GM10248 (cell line): ENCODE data around the gene OR2A5.
"Not testable (repeated sequence)": the region's sequence is repeated elsewhere in the genome, so short reads cannot be mapped to it uniquely, and the experiment has no call there.

Experiments used
- CTCF ChIA-PET: fragments of 300-600 bp; sonication (Branson Sonifier 250); formaldehyde crosslinking; extraction: SDS; loops from one replicate; lab custom pipeline; 2021; ENCODE audit warnings: antibody characterized with exemption; lab: Yijun Ruan, JAX
- POLR2A ChIA-PET: fragments of 350-650 bp; sonication (Branson Sonifier 250); formaldehyde crosslinking; extraction: SDS; loops from one replicate; lab custom pipeline; 2020; ENCODE audit warnings: antibody characterized with exemption; lab: Yijun Ruan, JAX
- DNase-seq: peaks from one replicate; pipeline ENCODE4 v3.0.0; 2012; ENCODE audit errors: extremely low spot score
- CTCF ChIP-seq: IDR thresholded peaks from 2 replicates; pipeline ENCODE4 v1.5.1; 2012; ENCODE audit warnings: mild to moderate bottlenecking, low read depth; ENCODE audit errors: extremely low read depth, missing control alignments, control extremely low read depth

The OR2A5 gene

GRCh38 chr7:144050093-144050492 is 1.3 kb downstream of the OR2A5 start:
- ChIA-PET POLR2A (no interaction called here), CTCF (no interaction called here)
- DNase-seq = no peak
- no peak for TF ChIP-seq CTCF

GRCh38 chr7:144050884-144051283 is 2.1 kb downstream of the OR2A5 start:
- POLR2A ChIA-PET, CTCF ChIA-PET, DNase-seq: not testable (repeated sequence)

GRCh38 chr7:144057954-144058353 is 9.2 kb downstream of the OR2A5 start:
- TF ChIP-seq CTCF = no peak
- CTCF ChIA-PET = no interaction called here
- POLR2A ChIA-PET = no interaction called here
- no peak for DNase-seq

- CTCF ChIA-PET = interaction anchor here (0.7 to 1.8 kb wide), 6 partner anchors 8 to 64 kb away, joined by 3 to 4 read pairs (median 3); partner anchors contain the start of gene OR2A5
- DNase-seq = no peak
- POLR2A ChIA-PET = interaction anchor here (0.6 kb wide), 1 partner anchor 697 kb away, joined by 4 read pairs; no protein-coding TSS in a partner anchor
- TF ChIP-seq CTCF = peak; percentile 24
These were observed 15.0 kb downstream of the OR2A5 start for GRCh38 chr7:144063710-144064109.

- CTCF ChIA-PET = no interaction called here
- POLR2A ChIA-PET = no interaction called here
- TF ChIP-seq CTCF = no peak
- no peak for DNase-seq
These were observed 20.8 kb downstream of the OR2A5 start, which contains the start of gene OR2A25 for GRCh38 chr7:144069511-144069910. Gene OR2A25 (plus strand): TSS chr7:144069811. CDS start chr7:144074220, 4,409 bp downstream.

- no peak for TF ChIP-seq CTCF
- ChIA-PET CTCF (no interaction called here), POLR2A (no interaction called here)
- no peak for DNase-seq
These were observed 21.2 kb downstream of the OR2A5 start for GRCh38 chr7:144069953-144070352.

GRCh38 chr7:144074374-144074773 is 25.6 kb downstream of the OR2A5 start:
- no peak for TF ChIP-seq CTCF
- DNase-seq = no peak
- ChIA-PET CTCF (no interaction called here), POLR2A (no interaction called here)
